C4-2B (cell line): ENCODE results near the gene BAIAP2L2.

Experiments
- CTCF ChIP-seq: fragments of 450-650 bp; conservative IDR thresholded peaks from 2 replicates; pipeline ENCODE4 v1.5.1; 2017; ENCODE audit warnings: mild to moderate bottlenecking
- ZFX ChIP-seq: fragments of 450-650 bp; IDR thresholded peaks from 2 replicates; pipeline ENCODE4 v1.6.1; 2017

- TF ChIP-seq CTCF (no peak), ZFX (no peak)
Observed at GRCh38 chr22:38125038-38125610, 14.6 kb upstream of the BAIAP2L2 start.
